Parathyroid adenoma (tissue), 2 donors: ENCODE data around the gene SLC25A40.
"Not testable (repeated sequence)": the region's sequence is repeated elsewhere in the genome, so short reads cannot be mapped to it uniquely, and the experiment has no call there.

Experiments
- H2AFZ ChIP-seq: fragments of 300-600 bp; sonication (generic); one replicate; pipeline ENCODE4 v1.7.0; 2017; ENCODE audit warnings: antibody characterized with exemption, mild to moderate bottlenecking
- H3K27ac ChIP-seq: fragments of 300-600 bp; sonication (generic); one replicate; pipeline ENCODE4 v1.7.0; 2017
- H3K27me3 ChIP-seq: fragments of 300-600 bp; sonication (generic); one replicate; pipeline ENCODE4 v1.7.0; 2017; ENCODE audit warnings: low read length; ENCODE audit not compliant: control insufficient read depth, insufficient read depth
- H3K36me3 ChIP-seq: fragments of 300-600 bp; sonication (generic); one replicate; pipeline ENCODE4 v1.7.0; 2017; ENCODE audit warnings: low read length; ENCODE audit not compliant: control insufficient read depth, insufficient read depth
- H3K4me1 ChIP-seq: fragments of 300-600 bp; sonication (generic); one replicate; pipeline ENCODE4 v1.7.0; 2017; ENCODE audit warnings: control low read depth
- H3K4me2 ChIP-seq: fragments of 300-600 bp; sonication (generic); one replicate; pipeline ENCODE4 v1.7.0; 2017; ENCODE audit warnings: low read length
- H3K4me3 ChIP-seq: fragments of 300-600 bp; sonication (generic); one replicate; pipeline ENCODE4 v1.7.0; 2017; ENCODE audit warnings: low read depth, low read length
- H3K79me2 ChIP-seq: fragments of 300-600 bp; sonication (generic); one replicate; pipeline ENCODE4 v1.7.0; 2017; ENCODE audit warnings: control low read depth
- H3K9ac ChIP-seq: fragments of 300-600 bp; sonication (generic); one replicate; pipeline ENCODE4 v1.7.0; 2017; ENCODE audit warnings: mild to moderate bottlenecking
- H3K9me3 ChIP-seq: fragments of 300-600 bp; sonication (generic); one replicate; pipeline ENCODE4 v1.7.0; 2017; ENCODE audit warnings: low read length; ENCODE audit not compliant: control insufficient read depth
- CTCF ChIP-seq: fragments of 300-600 bp; sonication (generic); IDR thresholded peaks from one replicate; pipeline ENCODE4 v1.7.0; 2017; ENCODE audit warnings: antibody characterized with exemption, mild to moderate bottlenecking
- donor health status: primary hyperparathyroidism.

The SLC25A40 gene

GRCh38 chr7:87822056-87822455, 54.1 kb downstream of the SLC25A40 start:
- H3K9me3 ChIP-seq, H3K4me3 ChIP-seq, H2AFZ ChIP-seq, H3K9ac ChIP-seq, H3K27me3 ChIP-seq, H3K4me1 ChIP-seq, H3K27ac ChIP-seq, H3K36me3 ChIP-seq, H3K4me2 ChIP-seq, H3K79me2 ChIP-seq: not testable (repeated sequence)

GRCh38 chr7:87818336-87818735, 57.8 kb downstream of the SLC25A40 start:
- H3K79me2 ChIP-seq: no peaks in the 10 kb centered on the region

DNA sequence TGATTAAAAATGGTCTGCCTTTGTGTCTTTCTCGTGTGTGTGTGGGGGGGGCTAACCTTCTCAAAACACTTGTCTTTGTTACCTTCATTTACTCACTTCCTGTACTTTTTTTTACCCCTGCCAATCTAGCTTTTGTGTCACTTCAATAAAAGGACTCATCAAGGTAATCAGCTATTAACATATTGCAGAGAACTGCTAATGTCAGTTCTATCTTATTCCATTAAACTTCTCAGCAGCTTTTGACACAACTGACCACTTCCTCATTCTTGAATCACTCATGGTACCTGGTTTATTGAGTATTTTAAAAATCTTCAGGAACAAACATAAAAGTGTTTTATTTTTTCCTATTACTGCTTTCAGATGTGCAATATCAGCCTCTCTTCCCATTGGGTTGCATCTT, 59.8 kb downstream of the SLC25A40 start:
- no peaks in the 10 kb centered on the region for H3K36me3 ChIP-seq
- no peaks in the 10 kb centered on the region for H3K4me1 ChIP-seq
- no peak overlapping the region for H2AFZ ChIP-seq
- no peak overlapping the region for H3K4me2 ChIP-seq
- H3K9me3 ChIP-seq: no peaks in the 10 kb centered on the region
- no peaks in the 10 kb centered on the region for H3K27me3 ChIP-seq
- no peak overlapping the region for H3K27ac ChIP-seq
- no peak overlapping the region for H3K4me3 ChIP-seq
- no peak for TF ChIP-seq CTCF
- no peaks in the 10 kb centered on the region for H3K79me2 ChIP-seq
- no peak overlapping the region for H3K9ac ChIP-seq

More at GRCh38 chr7:87818336-87818735, 57.8 kb downstream of the SLC25A40 start:
- Histone ChIP-seq H3K4me1 (no peaks in the 10 kb centered on the region), H3K9me3 (no peaks in the 10 kb centered on the region), H3K27ac (no peak overlapping the region), H3K4me3 (no peak overlapping the region), H3K36me3 (no peaks in the 10 kb centered on the region), H3K9ac (no peak overlapping the region), H3K4me2 (no peak overlapping the region), H2AFZ (no peak overlapping the region), H3K27me3 (no peaks in the 10 kb centered on the region)
- no peak for TF ChIP-seq CTCF

DNA sequence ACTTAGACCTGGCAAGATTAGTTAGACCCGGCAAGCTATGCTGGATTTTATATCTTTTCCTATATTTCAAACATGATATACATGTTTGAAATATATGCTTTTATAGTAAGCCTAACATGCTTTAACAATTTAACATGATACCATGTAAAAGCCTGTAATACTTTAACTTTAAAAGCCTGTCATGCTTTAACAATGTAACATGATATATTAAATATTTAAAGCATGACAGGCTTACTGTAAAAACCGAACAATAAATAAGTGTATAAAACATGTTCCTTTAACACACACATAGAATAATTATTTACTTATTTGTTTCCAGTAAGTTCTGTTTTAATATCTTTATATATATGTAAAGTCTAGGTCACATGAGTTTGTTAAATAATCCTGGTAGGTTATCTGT, 65.4 kb downstream of the SLC25A40 start:
- no peaks in the 10 kb centered on the region for H3K9me3 ChIP-seq
- H3K9ac ChIP-seq: no peak overlapping the region
- no peak overlapping the region for H3K4me3 ChIP-seq
- H3K79me2 ChIP-seq: no peaks in the 10 kb centered on the region
- no peaks in the 10 kb centered on the region for H3K36me3 ChIP-seq
- H3K27ac ChIP-seq: no peak overlapping the region
- H3K4me1 ChIP-seq: no peaks in the 10 kb centered on the region
- no peak overlapping the region for H2AFZ ChIP-seq
- no peak for TF ChIP-seq CTCF
- no peaks in the 10 kb centered on the region for H3K27me3 ChIP-seq
- H3K4me2 ChIP-seq: no peak overlapping the region

- no peak for TF ChIP-seq CTCF
- no peaks in the 10 kb centered on the region for H3K79me2 ChIP-seq
- no peak overlapping the region for H3K4me2 ChIP-seq
- no peaks in the 10 kb centered on the region for H3K4me1 ChIP-seq
- H3K9ac ChIP-seq: no peak overlapping the region
- H2AFZ ChIP-seq: no peak overlapping the region
- H3K4me3 ChIP-seq: no peak overlapping the region
- H3K36me3 ChIP-seq: no peaks in the 10 kb centered on the region
- no peaks in the 10 kb centered on the region for H3K9me3 ChIP-seq
- no peaks in the 10 kb centered on the region for H3K27me3 ChIP-seq
- H3K27ac ChIP-seq: no peak overlapping the region
Measured at GRCh38 chr7:87810130-87810529, 66.0 kb downstream of the SLC25A40 start.
